ENCODE measurements around the gene PILRB.

The PILRB gene

GRCh38 chr7:100351657-100352058 is 6.3 kb upstream of the PILRB start:
- TF ChIP-seq, protein P1, sequence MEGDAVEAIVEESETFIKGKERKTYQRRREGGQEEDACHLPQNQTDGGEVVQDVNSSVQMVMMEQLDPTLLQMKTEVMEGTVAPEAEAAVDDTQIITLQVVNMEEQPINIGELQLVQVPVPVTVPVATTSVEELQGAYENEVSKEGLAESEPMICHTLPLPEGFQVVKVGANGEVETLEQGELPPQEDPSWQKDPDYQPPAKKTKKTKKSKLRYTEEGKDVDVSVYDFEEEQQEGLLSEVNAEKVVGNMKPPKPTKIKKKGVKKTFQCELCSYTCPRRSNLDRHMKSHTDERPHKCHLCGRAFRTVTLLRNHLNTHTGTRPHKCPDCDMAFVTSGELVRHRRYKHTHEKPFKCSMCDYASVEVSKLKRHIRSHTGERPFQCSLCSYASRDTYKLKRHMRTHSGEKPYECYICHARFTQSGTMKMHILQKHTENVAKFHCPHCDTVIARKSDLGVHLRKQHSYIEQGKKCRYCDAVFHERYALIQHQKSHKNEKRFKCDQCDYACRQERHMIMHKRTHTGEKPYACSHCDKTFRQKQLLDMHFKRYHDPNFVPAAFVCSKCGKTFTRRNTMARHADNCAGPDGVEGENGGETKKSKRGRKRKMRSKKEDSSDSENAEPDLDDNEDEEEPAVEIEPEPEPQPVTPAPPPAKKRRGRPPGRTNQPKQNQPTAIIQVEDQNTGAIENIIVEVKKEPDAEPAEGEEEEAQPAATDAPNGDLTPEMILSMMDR (IDR thresholded peaks at IDR 0.05), result no peak

DNA sequence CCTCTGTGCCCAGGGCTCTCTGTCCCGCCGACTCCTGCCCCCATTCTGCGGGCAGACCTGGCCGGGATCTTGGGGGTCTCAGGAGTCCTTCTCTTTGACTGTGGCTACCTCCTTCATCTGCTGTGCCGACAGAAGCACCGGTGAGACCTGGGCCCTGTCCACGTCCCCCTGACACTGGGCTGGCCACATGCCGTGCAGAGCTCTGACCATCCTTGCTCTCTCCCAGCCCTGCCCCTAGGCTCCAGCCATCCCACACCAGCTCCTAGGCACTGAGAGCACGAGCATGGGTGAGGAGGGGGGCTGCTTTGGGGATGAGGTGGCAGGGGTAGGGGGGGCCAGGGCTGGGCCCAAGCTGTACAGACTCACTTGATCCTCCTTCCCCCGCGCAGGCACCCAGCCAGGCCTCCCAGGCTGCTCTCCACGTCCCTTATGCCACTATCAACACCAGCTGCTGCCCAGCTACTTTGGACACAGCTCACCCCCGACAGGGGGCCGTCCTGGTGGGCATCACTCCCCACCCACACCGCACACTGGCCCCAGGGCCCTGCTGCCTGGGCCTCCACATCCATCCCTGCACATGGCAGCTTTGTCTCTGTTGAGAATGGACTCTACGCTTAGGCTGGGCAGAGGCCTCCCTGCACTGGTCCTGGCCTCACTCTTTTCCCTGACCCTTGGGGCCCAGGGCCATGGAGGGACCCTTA is 4.8 kb upstream of the PILRB start:
- TF ChIP-seq, protein P1 (IDR thresholded peaks at IDR 0.05), result no peak

DNA sequence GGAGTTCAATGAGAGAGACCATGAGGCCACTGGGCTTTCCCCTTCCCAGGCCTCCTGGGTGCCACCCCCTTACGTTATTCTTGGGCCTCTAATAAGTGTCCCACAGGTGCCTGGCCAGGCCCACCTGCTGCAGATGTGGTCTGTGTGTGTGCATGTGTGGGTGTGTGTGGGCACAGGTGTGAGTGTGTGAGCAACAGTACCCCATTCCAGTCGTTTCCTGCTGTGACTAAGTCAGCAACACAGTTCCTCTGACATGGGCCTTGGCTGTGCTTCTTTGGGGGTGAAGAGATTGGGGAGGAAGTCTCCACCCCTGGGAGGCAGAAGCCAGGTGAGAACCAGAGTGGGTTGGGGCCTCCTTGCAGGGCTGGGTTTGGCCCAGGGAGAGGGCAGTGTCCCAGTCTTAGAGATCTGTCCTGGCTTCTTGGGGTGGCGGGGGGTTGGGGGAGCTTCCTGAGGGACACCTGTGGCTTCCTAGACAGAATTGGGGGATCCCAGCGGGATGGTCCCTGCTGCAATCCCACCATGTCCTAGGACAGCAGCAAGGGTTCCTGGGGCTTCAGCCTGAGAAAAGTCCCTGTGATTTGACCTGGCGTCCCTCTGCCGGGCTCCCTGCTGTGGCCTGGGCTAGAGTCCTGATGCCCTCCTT is 4.1 kb upstream of the PILRB start:
- TF ChIP-seq, protein P1 (IDR thresholded peaks at IDR 0.05), result no peak

DNA sequence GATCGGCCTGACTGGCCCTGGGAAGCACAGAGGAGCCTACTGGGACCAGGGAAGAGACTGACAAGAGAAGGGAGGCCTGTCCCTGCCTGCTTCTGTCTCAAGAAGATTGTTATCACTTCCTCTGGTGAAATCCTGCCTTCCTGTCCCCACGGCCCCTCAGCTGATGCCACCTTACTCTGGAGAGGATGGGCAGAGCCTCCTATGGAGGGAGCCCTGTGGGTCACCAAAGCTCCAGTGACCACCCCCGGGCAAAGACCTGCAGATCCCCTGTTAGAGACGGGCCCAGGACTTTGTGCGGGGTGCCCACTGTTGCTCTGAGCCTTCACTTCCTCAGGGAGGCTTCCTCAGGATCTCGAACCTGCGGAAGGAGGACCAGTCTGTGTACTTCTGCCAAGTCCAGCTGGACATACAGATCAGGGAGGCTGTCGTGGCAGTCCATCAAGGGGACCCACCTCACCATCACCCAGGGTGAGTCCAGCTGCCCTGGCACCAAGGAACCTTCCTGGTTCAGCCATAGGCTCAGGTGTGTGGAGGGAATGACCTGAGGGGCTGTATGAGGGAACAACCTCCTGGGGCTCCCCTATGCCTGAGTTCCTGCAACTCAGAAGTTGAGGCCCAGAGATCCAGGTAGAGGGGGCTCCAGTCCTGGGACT is 1.4 kb upstream of the PILRB start:
- TF ChIP-seq, protein P1 (IDR thresholded peaks at IDR 0.05), result no peak

DNA sequence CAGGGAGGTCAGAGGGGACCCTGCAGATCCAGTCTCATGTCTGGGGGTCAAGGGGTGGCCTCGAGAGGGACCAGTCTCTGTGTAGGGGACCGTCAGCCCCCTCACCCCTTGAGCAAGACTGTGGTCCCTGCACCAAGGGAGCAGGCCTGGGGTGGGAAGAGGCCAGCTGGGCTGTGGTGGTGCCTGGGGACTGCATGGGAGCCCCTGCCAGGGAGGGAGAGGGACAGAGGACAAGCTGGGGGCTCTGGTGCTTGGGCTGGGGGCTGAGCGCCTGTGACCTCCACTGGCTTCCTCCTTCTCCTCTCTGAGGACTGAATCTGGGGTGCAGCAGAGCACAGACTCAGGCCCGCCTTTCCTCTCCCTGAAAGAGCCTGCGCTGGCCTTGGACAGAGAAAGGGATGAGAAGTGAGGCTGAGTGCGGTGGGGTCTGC is 771 bp upstream of the PILRB start:
- TF ChIP-seq, protein P1 (IDR thresholded peaks at IDR 0.05), result no peak

DNA sequence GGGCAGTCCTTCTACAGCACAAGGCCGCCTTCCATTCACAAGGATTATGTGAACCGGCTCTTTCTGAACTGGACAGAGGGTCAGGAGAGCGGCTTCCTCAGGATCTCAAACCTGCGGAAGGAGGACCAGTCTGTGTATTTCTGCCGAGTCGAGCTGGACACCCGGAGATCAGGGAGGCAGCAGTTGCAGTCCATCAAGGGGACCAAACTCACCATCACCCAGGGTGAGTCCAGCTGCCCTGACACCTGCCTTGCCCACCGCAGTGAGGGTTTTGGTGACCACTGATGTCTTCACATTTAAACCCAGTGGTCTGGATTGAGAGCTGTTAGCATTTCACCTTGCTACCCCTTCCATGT is 918 bp downstream of the PILRB start:
- TF ChIP-seq, protein P1 (IDR thresholded peaks at IDR 0.05), result no peak

DNA sequence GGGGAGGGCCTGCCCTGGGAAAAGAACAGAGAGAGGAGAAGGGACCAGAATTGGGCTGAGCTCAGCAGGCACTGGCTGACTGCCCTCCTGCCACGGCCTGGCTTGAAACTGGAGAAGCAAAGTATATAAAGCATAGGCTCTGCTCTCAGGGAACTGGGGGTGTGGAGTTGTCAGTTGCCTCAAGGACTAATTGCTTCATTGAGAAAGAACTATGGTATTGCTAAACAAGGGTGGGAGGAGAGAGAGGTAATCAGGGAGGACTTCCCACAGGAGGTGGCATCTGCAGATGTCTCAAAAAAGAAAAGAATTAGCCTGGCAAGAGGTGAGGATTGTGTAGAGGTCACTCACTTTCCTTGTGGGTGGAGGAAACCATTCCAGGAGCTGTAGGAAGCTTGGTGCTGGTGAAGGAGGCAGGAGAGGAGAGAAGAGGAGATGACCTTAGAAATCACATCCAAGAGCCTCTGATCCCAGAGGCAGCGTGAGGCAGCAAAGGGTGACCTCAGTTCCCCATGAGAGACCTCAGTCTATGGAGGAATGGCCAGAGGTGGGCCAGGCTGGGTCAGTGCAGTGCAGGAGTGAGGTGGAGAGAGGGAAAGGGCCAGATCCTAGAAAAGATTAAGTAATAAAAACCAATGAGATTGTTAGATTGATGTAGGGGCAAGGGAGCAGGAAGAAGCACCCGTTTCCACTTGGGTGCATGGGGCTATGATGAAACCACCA is 2.4 kb downstream of the PILRB start:
- TF ChIP-seq, protein P1 (IDR thresholded peaks at IDR 0.05), result no peak
